Naive thymus-derived CD8-positive, alpha-beta T cell (primary cell): ENCODE measurements around the gene CCDC27. TPM values are rescaled to one million over a fixed set of nuclear protein-coding genes. Genes with fewer than 3 reads are reported as not detected.

Experiments
- ATAC-seq, 2 donors: fragments of 150-1000 bp; cut with Tn5 transposase in 1 of 2; sonication (Bioruptor Pico), chemical (Tn5 transposase) in 1 of 2; 1 replicate in 1 of 2; 2 replicates in 1 of 2; pipeline ENCODE4 v1.10.0; 2021; ENCODE audit warnings: mild to moderate bottlenecking in 2 of 2, moderate library complexity in 2 of 2
- POLR2A ChIA-PET: fragments of 350-600 bp; sonication (Branson Sonifier 250); formaldehyde crosslinking; loops from one replicate; lab custom pipeline; 2021; ENCODE audit warnings: antibody characterized with exemption; lab: Charles Lee
- DNase-seq, 10 donors: peaks; one replicate each; pipeline versions ENCODE4 v3.0.0 to v3.0.0-alpha.2; 2020 to 2022
- H3K27ac Mint-ChIP-seq, 10 donors: one replicate each; pipeline ENCODE4 v1.8.0; 2020 to 2022; ENCODE audit warnings: mild to moderate bottlenecking in 10 of 10, mixed read lengths in 10 of 10, moderate library complexity in 4 of 10, inconsistent platforms in 1 of 10
- H3K27me3 Mint-ChIP-seq, 5 donors: one replicate each; pipeline ENCODE4 v1.8.0; 2021 to 2022; ENCODE audit warnings: mixed read lengths in 5 of 5
- H3K36me3 Mint-ChIP-seq, 3 donors: one replicate each; pipeline ENCODE4 v1.8.0; 2020 to 2022; ENCODE audit warnings: mixed read lengths in 3 of 3, mild to moderate bottlenecking in 2 of 3, inconsistent platforms in 1 of 3
- H3K4me1 Mint-ChIP-seq, 4 donors: one replicate each; pipeline ENCODE4 v1.8.0; 2021 to 2022; ENCODE audit warnings: mixed read lengths in 4 of 4
- H3K4me3 Mint-ChIP-seq, 10 donors: one replicate each; pipeline ENCODE4 v1.8.0; 2020 to 2022; ENCODE audit warnings: mild to moderate bottlenecking in 10 of 10, mixed read lengths in 10 of 10, moderate library complexity in 6 of 10, inconsistent platforms in 1 of 10
- H3K9me3 Mint-ChIP-seq, 9 donors: one replicate each; pipeline ENCODE4 v1.8.0; 2020 to 2022; ENCODE audit warnings: mixed read lengths in 9 of 9, mild to moderate bottlenecking in 3 of 9, inconsistent platforms in 1 of 9, moderate library complexity in 1 of 9
- polyA plus RNA-seq, 3 donors: library from polyadenylated mRNA; unstranded; fragments of 300-500 nt; fragmentation: Illumina TruSeq; gene quantifications; one replicate each; pipeline ENCODE4 v1.2.3, GENCODE V29; 2021
- total RNA-seq, 8 experiments: library from RNA in 2 of 8; stranded (reverse) in 2 of 8; gene quantifications; one replicate each; pipeline ENCODE4 v1.2.3 and lab custom pipeline; 2021 to 2026

CCDC27 gene
- total and polyA plus RNA-seq, 5 experiments from 2014 or later = not detected

- H3K4me3 Mint-ChIP-seq = peak overlapping the region; percentile 69 to 82 (median 76)
- H3K27me3 Mint-ChIP-seq = peaks cover 0 to 3% (median 0%) of the 10 kb centered on the region in 5 donors
- DNase-seq = peak in 1 of 10 donors; percentile 62
- ATAC-seq = no peak
- H3K27ac Mint-ChIP-seq = peak overlapping the region in 6 of 10 donors; percentile 13 to 62 (median 38)
- H3K4me1 Mint-ChIP-seq = peaks cover 8 to 29% (median 21%) of the 10 kb centered on the region in 4 donors
- no peaks in the 10 kb centered on the region for H3K9me3 Mint-ChIP-seq
- no peaks in the 10 kb centered on the region for H3K36me3 Mint-ChIP-seq
- POLR2A ChIA-PET = interaction anchor here (0.6 to 1.0 kb wide), 4 partner anchors 18 to 84 kb away, joined by 3 to 7 read pairs (median 4); partner anchors contain the start of gene LRRC47
Observed at GRCh38 chr1:3771108-3772026, 19.1 kb downstream of the CCDC27 start.

GRCh38 chr1:3772027-3772714, 19.9 kb downstream of the CCDC27 start:
- Mint-ChIP-seq H3K4me1 (peaks cover 9 to 29% (median 22%) of the 10 kb centered on the region in 4 donors), H3K36me3 (no peaks in the 10 kb centered on the region), H3K4me3 (peak overlapping the region; percentile 69 to 82 (median 76)), H3K9me3 (no peaks in the 10 kb centered on the region), H3K27me3 (peaks cover 0 to 3% (median 0%) of the 10 kb centered on the region in 5 donors), H3K27ac (peak overlapping the region in 5 of 10 donors; percentile 19 to 62 (median 57))
- DNase-seq (peak; percentile 69 to 96 (median 82)), ATAC-seq (peak; percentile 78)
- POLR2A ChIA-PET = interaction anchor here (0.7 to 1.0 kb wide), 2 partner anchors 24 to 43 kb away, joined by 3 to 5 read pairs; partner anchors contain the start of gene LRRC47

- ATAC-seq (peak in 1 of 2 donors; percentile 11), DNase-seq (peak in 3 of 10 donors; percentile 9 to 58 (median 21))
- Mint-ChIP-seq H3K4me3 (peak within 1 kb of the TSS; percentile 69 to 82 (median 76)), H3K27me3 (no peaks in the 10 kb centered on the region), H3K27ac (peak within 1 kb of the TSS in 6 of 10 donors; percentile 19 to 71 (median 60)), H3K4me1 (peaks cover 9 to 29% (median 22%) of the 10 kb centered on the region in 4 donors), H3K9me3 (no peaks in the 10 kb centered on the region), H3K36me3 (no peaks in the 10 kb centered on the region)
- POLR2A ChIA-PET = no interaction called here
Observed at GRCh38 chr1:3772715-3773571, 20.7 kb downstream of the CCDC27 start, which contains the start of gene SMIM1. Gene SMIM1 (plus strand): TSS chr1:3772749. CDS start chr1:3775374, 2,625 bp downstream.

GRCh38 chr1:3773572-3774275, 21.5 kb downstream of the CCDC27 start:
- peak in 1 of 10 donors; percentile 60 for DNase-seq
- Mint-ChIP-seq H3K36me3 (no peaks in the 10 kb centered on the region), H3K9me3 (no peaks in the 10 kb centered on the region), H3K4me3 (peak overlapping the region in 8 of 10 donors; percentile 24 to 77 (median 62)), H3K27me3 (no peaks in the 10 kb centered on the region), H3K27ac (peak overlapping the region in 4 of 10 donors; percentile 10 to 71 (median 32)), H3K4me1 (peaks cover 9 to 29% (median 22%) of the 10 kb centered on the region in 4 donors)
- ATAC-seq = no peak
- POLR2A ChIA-PET = interaction anchor here (1.0 to 1.3 kb wide), 2 partner anchors 21 to 22 kb away, joined by 3 to 4 read pairs; partner anchors contain the start of gene LRRC47

GRCh38 chr1:3774276-3774945, 22.2 kb downstream of the CCDC27 start:
- Mint-ChIP-seq H3K4me1 (peaks cover 9 to 29% (median 22%) of the 10 kb centered on the region in 4 donors), H3K4me3 (no peak overlapping the region), H3K27me3 (no peaks in the 10 kb centered on the region), H3K27ac (peak overlapping the region in 1 of 10 donors; percentile 8), H3K9me3 (no peaks in the 10 kb centered on the region), H3K36me3 (peaks cover 0 to 3% (median 0%) of the 10 kb centered on the region in 3 donors)
- ATAC-seq = no peak
- POLR2A ChIA-PET = interaction anchor here (1.0 to 1.3 kb wide), 2 partner anchors 20 to 22 kb away, joined by 3 to 4 read pairs; partner anchors contain the start of gene LRRC47
- peak in 1 of 10 donors; percentile 57 for DNase-seq

GRCh38 chr1:3774946-3775489, 22.8 kb downstream of the CCDC27 start:
- ATAC-seq (no peak), DNase-seq (peak in 1 of 10 donors; percentile 62)
- POLR2A ChIA-PET = interaction anchor here (1.3 kb wide), 1 partner anchor 21 kb away, joined by 4 read pairs; the partner anchor contains the start of gene LRRC47
- H3K27ac Mint-ChIP-seq = peak overlapping the region in 1 of 10 donors; percentile 43
- H3K9me3 Mint-ChIP-seq = no peaks in the 10 kb centered on the region
- peaks cover 3 to 9% (median 5%) of the 10 kb centered on the region in 3 donors for H3K36me3 Mint-ChIP-seq
- no peaks in the 10 kb centered on the region for H3K27me3 Mint-ChIP-seq
- peaks cover 9 to 29% (median 22%) of the 10 kb centered on the region in 4 donors for H3K4me1 Mint-ChIP-seq
- H3K4me3 Mint-ChIP-seq = no peak overlapping the region

- H3K4me3 Mint-ChIP-seq = peak overlapping the region in 3 of 10 donors; percentile 5 to 39 (median 11)
- H3K27ac Mint-ChIP-seq = peak overlapping the region in 3 of 10 donors; percentile 38 to 44 (median 43)
- POLR2A ChIA-PET = interaction anchor here (0.7 to 1.0 kb wide), 2 partner anchors 21 to 124 kb away, joined by 3 to 4 read pairs; partner anchors contain the start of genes C1orf174 and LRRC47
- H3K27me3 Mint-ChIP-seq = no peaks in the 10 kb centered on the region
- ATAC-seq (peak; percentile 20 to 40), DNase-seq (peak; percentile 20 to 70 (median 39))
- peaks cover 9 to 28% (median 22%) of the 10 kb centered on the region in 4 donors for H3K4me1 Mint-ChIP-seq
- no peaks in the 10 kb centered on the region for H3K9me3 Mint-ChIP-seq
- H3K36me3 Mint-ChIP-seq = peaks cover 4 to 15% (median 10%) of the 10 kb centered on the region in 3 donors
Observed at GRCh38 chr1:3775490-3776230, 23.4 kb downstream of the CCDC27 start.

GRCh38 chr1:3776231-3776961, 24.1 kb downstream of the CCDC27 start:
- Mint-ChIP-seq H3K4me3 (peak overlapping the region in 2 of 10 donors; percentile 40 to 60), H3K27me3 (no peaks in the 10 kb centered on the region), H3K36me3 (peaks cover 4 to 22% (median 15%) of the 10 kb centered on the region in 3 donors), H3K27ac (peak overlapping the region in 4 of 10 donors; percentile 10 to 48 (median 23)), H3K9me3 (no peaks in the 10 kb centered on the region), H3K4me1 (peaks cover 9 to 26% (median 18%) of the 10 kb centered on the region in 4 donors)
- DNase-seq = no peak
- no peak for ATAC-seq
- POLR2A ChIA-PET = interaction anchor here (0.7 to 1.0 kb wide), 2 partner anchors 20 to 123 kb away, joined by 3 to 4 read pairs; partner anchors contain the start of genes C1orf174 and LRRC47

GRCh38 chr1:3777078-3777547, 24.9 kb downstream of the CCDC27 start:
- Mint-ChIP-seq H3K9me3 (no peaks in the 10 kb centered on the region), H3K27ac (peak overlapping the region in 2 of 10 donors; percentile 48 to 66), H3K27me3 (no peaks in the 10 kb centered on the region), H3K4me1 (peaks cover 6 to 21% (median 12%) of the 10 kb centered on the region in 4 donors), H3K4me3 (no peak overlapping the region), H3K36me3 (peaks cover 4 to 30% (median 20%) of the 10 kb centered on the region in 3 donors)
- DNase-seq (peak in 1 of 10 donors; percentile 57), ATAC-seq (no peak)
- POLR2A ChIA-PET = no interaction called here
